HepG2 (cell line): Measurements from ENCODE around the gene CCDC88C. TPM values are rescaled to one million over a fixed set of nuclear protein-coding genes. Genes with fewer than 3 reads are reported as not detected.

ENCODE experiments used
- ATAC-seq: fragments of 200-7000 bp; cut with Tn5 transposase; 3 replicates; pipeline ENCODE4 v1.9.1; 2020; ENCODE audit warnings: mild to moderate bottlenecking, moderate library complexity
- BruUV-seq: library from RNA; stranded (reverse); fragments of 400-500 nt; replicated peaks from 2 replicates; lab custom pipeline; 2021; lab: Mats Ljungman, UMichigan
- CTCF ChIA-PET: fragments of 300-600 bp; formaldehyde crosslinking; extraction: SDS; loops from one replicate; lab custom pipeline; 2021; ENCODE audit warnings: low total read pairs, inconsistent platforms, low intra/inter-chr PET ratio; lab: Yijun Ruan, JAX
- POLR2A ChIA-PET: fragments of 350-600 bp; sonication (Branson Sonifier 250); formaldehyde crosslinking; loops from one replicate; lab custom pipeline; 2020; ENCODE audit warnings: antibody characterized with exemption, inconsistent platforms; lab: Yijun Ruan, JAX
- DNase-seq: peaks from one replicate; pipeline ENCODE4 v3.0.0-alpha.2; 2015; ENCODE audit warnings: low spot score
- FAIRE-seq: peaks from 3 replicates; lab custom pipeline; 2011; peaks lifted over from hg19 to GRCh38; lab: Jason Lieb, UNC
- H2AFZ ChIP-seq: one replicate; pipeline ENCODE4 v1.6.1; 2011; ENCODE audit warnings: low read length, inconsistent platforms
- H3K27ac ChIP-seq: fragments of 300-600 bp; 3 replicates; pipeline ENCODE4 v1.8.0; 2011; ENCODE audit warnings: mixed run types, mild to moderate bottlenecking, mixed read lengths, low read length, inconsistent platforms; ENCODE audit not compliant: insufficient read depth; ENCODE audit errors: extremely low read length
- H3K27me3 ChIP-seq, 2 experiments: fragments of 200-600 bp in 1 of 2; 2 replicates in 1 of 2; 3 replicates in 1 of 2; pipeline versions ENCODE4 v1.6.0 to v1.8.0; 2011; ENCODE audit warnings: low read length in 2 of 2, mild to moderate bottlenecking in 2 of 2, moderate library complexity in 2 of 2, inconsistent platforms in 1 of 2; ENCODE audit not compliant: insufficient read depth in 2 of 2, control insufficient read depth in 1 of 2
- H3K36me3 ChIP-seq, 2 experiments: fragments of 200-600 bp in 1 of 2; replicated peaks in 1 of 2; 2 replicates in 1 of 2; 3 replicates in 1 of 2; pipeline versions ENCODE4 v1.5.1 to v1.8.0; 2011; ENCODE audit warnings: low read length in 2 of 2, inconsistent platforms in 1 of 2; ENCODE audit not compliant: insufficient read depth in 2 of 2, control insufficient read depth in 1 of 2
- H3K4me1 ChIP-seq: 2 replicates; pipeline ENCODE4 v1.5.1; 2012; ENCODE audit warnings: low read length, inconsistent platforms; ENCODE audit not compliant: insufficient read depth
- H3K4me2 ChIP-seq: 2 replicates; pipeline ENCODE4 v1.6.0; 2011; ENCODE audit warnings: low read depth, low read length, inconsistent platforms
- H3K4me3 ChIP-seq, 3 experiments: fragments of 200-600 bp in 1 of 3; sonication (generic), shearing (Covaris generic) in 1 of 3; replicated peaks in 1 of 3; 2 replicates each; pipeline ENCODE4 v1.5.1; 2011 to 2016; ENCODE audit warnings: low read length in 3 of 3, inconsistent platforms in 2 of 3, low read depth in 2 of 3, mild to moderate bottlenecking in 2 of 3, control low read depth in 1 of 3, mixed read lengths in 1 of 3; ENCODE audit not compliant: insufficient read depth in 1 of 3
- H3K79me2 ChIP-seq: one replicate; pipeline ENCODE4 v1.6.1; 2011; ENCODE audit warnings: low read length, inconsistent platforms; ENCODE audit not compliant: insufficient read depth
- H3K9ac ChIP-seq: 2 replicates; pipeline ENCODE4 v1.6.0; 2011; ENCODE audit warnings: mild to moderate bottlenecking, low read depth, low read length, inconsistent platforms; ENCODE audit not compliant: insufficient read depth
- H3K9me3 ChIP-seq: 2 replicates; pipeline ENCODE4 v1.5.1; 2012; ENCODE audit warnings: mild to moderate bottlenecking, low read length
- H4K20me1 ChIP-seq: 2 replicates; pipeline ENCODE4 v1.6.0; 2011; ENCODE audit warnings: inconsistent platforms, mild to moderate bottlenecking, low read length, moderate library complexity; ENCODE audit not compliant: insufficient read depth
- CBFB ChIP-seq: sonication (generic); formaldehyde crosslinking; IDR thresholded peaks from 2 replicates; pipeline ENCODE4 v1.4.0; 2020; ENCODE audit warnings: missing genetic modification reagents
- CBX1 ChIP-seq: IDR thresholded peaks from one replicate; pipeline ENCODE4 v1.6.1; 2016; ENCODE audit warnings: antibody characterized with exemption, low read depth
- DPF2 ChIP-seq: sonication (generic); formaldehyde crosslinking; IDR thresholded peaks from 2 replicates; pipeline ENCODE4 v1.4.0; 2020; ENCODE audit warnings: mild to moderate bottlenecking, low read depth, missing genetic modification reagents, borderline replicate concordance
- EED ChIP-seq: sonication (generic); formaldehyde crosslinking; IDR thresholded peaks from 2 replicates; pipeline ENCODE4 v1.5.0; 2020; ENCODE audit warnings: mild to moderate bottlenecking, missing genetic modification reagents
- ELF4 ChIP-seq: sonication (generic); formaldehyde crosslinking; IDR thresholded peaks from 2 replicates; pipeline ENCODE4 v1.5.0; 2020; ENCODE audit warnings: missing genetic modification reagents, mild to moderate bottlenecking, moderate library complexity, borderline replicate concordance
- EZH2 ChIP-seq: conservative IDR thresholded peaks from 2 replicates; pipeline ENCODE4 v1.6.1; 2012; ENCODE audit warnings: mild to moderate bottlenecking, low read depth, low read length, moderate library complexity
- FOXJ3 ChIP-seq: sonication (generic); formaldehyde crosslinking; IDR thresholded peaks from 2 replicates; pipeline ENCODE4 v1.4.0; 2020; ENCODE audit warnings: missing genetic modification reagents, mild to moderate bottlenecking, borderline replicate concordance
- HOXA5 ChIP-seq: sonication (generic); formaldehyde crosslinking; IDR thresholded peaks from 2 replicates; pipeline ENCODE4 v1.4.0; 2020; ENCODE audit warnings: missing genetic modification reagents
- KLF12 ChIP-seq: sonication (generic); formaldehyde crosslinking; IDR thresholded peaks from 2 replicates; pipeline ENCODE4 v1.4.0; 2020; ENCODE audit warnings: missing genetic modification reagents, borderline replicate concordance
- MYNN ChIP-seq: sonication (generic); formaldehyde crosslinking; IDR thresholded peaks from 2 replicates; pipeline ENCODE4 v1.4.0; 2020; ENCODE audit warnings: mild to moderate bottlenecking, low read depth, missing genetic modification reagents
- TEF ChIP-seq: sonication (generic); formaldehyde crosslinking; IDR thresholded peaks from 2 replicates; pipeline ENCODE4 v1.5.0; 2020; ENCODE audit warnings: missing genetic modification reagents
- THAP8 ChIP-seq: sonication (generic); formaldehyde crosslinking; IDR thresholded peaks from 2 replicates; pipeline ENCODE4 v1.5.1; 2020; ENCODE audit warnings: missing genetic modification reagents, mild to moderate bottlenecking, borderline replicate concordance
- TP53 ChIP-seq: sonication (generic); formaldehyde crosslinking; conservative IDR thresholded peaks from 2 replicates; pipeline ENCODE4 v1.4.0; 2020; ENCODE audit warnings: missing genetic modification reagents
- ZFP36L1 ChIP-seq: sonication (generic); formaldehyde crosslinking; IDR thresholded peaks from 2 replicates; pipeline ENCODE4 v1.8.0; 2022; ENCODE audit warnings: mild to moderate bottlenecking, missing genetic modification reagents, moderate library complexity
- ZNF326 ChIP-seq: sonication (generic); formaldehyde crosslinking; IDR thresholded peaks from 2 replicates; pipeline ENCODE4 v1.4.0; 2020; ENCODE audit warnings: missing genetic modification reagents, borderline replicate concordance
- ZNF616 ChIP-seq: sonication (generic); formaldehyde crosslinking; IDR thresholded peaks from 2 replicates; pipeline ENCODE4 v1.5.0; 2020; ENCODE audit warnings: low read depth, mild to moderate bottlenecking, missing genetic modification reagents
- ZNF629 ChIP-seq: sonication (generic); formaldehyde crosslinking; conservative IDR thresholded peaks from 2 replicates; pipeline ENCODE4 v1.5.0; 2020; ENCODE audit warnings: missing genetic modification reagents
- WGBS: methylation state at CpG from one replicate; pipeline ENCODE4 v1.1.6; 2017; ENCODE audit warnings: low lambda C conversion rate; 5-methylcytosine and 5-hydroxymethylcytosine counted together
- in situ Hi-C: cut with HindIII; loops from 2 replicates; pipeline ENCODE4 v1.10.0; 2017; ENCODE audit warnings: low pct_unique_long_range_greater_than_20kb; ENCODE audit not compliant: extremely low pct_ligation_motif_present
- intact Hi-C: fragments of 100-400 bp; cut with micrococcal nuclease; formaldehyde crosslinking; loops from one replicate; pipeline ENCODE4 v1.10.0; 2022; ENCODE audit not compliant: unreplicated experiment
- polyA plus RNA-seq, 8 experiments: library from polyadenylated mRNA; depleted of rRNA in 3 of 8; stranded (reverse) in 7 of 8; unstranded in 1 of 8; fragments of >200 nt; fragmentation: Illumina TruSeq in 4 of 8; extraction: Trizol in 4 of 8; gene quantifications; 2 replicates each; pipeline versions ENCODE4 v1.2.1 to v1.2.3, GENCODE V29; 2011 to 2016; ENCODE audit warnings: low read depth in 4 of 8, missing spikeins in 1 of 8, mixed read lengths in 1 of 8; ENCODE audit not compliant: insufficient read depth in 1 of 8
- total RNA-seq, 5 experiments: library from RNA; depleted of rRNA; stranded (reverse); fragments of >200 nt; fragmentation: Illumina TruSeq; extraction: Trizol; gene quantifications; 2 replicates each; pipeline ENCODE4 v1.2.3, GENCODE V29; 2016; ENCODE audit warnings: low read depth in 1 of 5
- TF ChIP-seq, protein P1 (sequence below): sonication (generic); formaldehyde crosslinking; IDR thresholded peaks from 2 replicates; pipeline ENCODE4 v1.4.0; 2020; ENCODE audit warnings: missing genetic modification reagents, mild to moderate bottlenecking, borderline replicate concordance
- TF ChIP-seq, protein P2 (sequence below): IDR thresholded peaks from 2 replicates; pipeline ENCODE4 v1.6.1; 2016; ENCODE audit warnings: low read depth
- TF ChIP-seq, protein P3 (sequence below): sonication (generic); formaldehyde crosslinking; IDR thresholded peaks from 2 replicates; pipeline ENCODE4 v1.4.0; 2020; ENCODE audit warnings: missing genetic modification reagents

The CCDC88C gene
- total and polyA plus RNA-seq, 2 of the 13 experiments (the other 11 are each of a cell fraction or from before 2014, with no cell fraction given), result 3.6 to 11.7 TPM

DNA sequence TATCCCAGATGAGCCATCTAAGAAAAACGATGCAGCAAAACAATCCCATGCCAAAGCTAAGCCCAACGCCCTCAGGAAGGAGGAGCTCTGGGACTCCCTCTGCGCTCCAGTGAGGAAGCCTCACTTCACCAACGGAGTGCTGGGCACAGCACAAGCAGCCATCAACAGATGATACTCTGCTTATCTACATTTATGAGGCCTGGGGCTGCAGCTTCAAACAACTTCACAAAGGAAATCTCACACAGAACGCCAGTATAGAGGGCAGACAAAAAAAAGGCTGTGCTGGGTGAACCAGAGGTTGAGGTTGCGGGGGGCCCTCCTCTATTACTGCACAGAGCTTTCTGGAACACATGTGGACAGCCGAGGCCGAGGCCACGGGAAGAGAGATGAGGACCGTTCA, 138.3 kb downstream of the CCDC88C start:
- Histone ChIP-seq H3K4me1 (peaks cover 6% of the 10 kb centered on the region; the same call in 1 of the 2 replicates), H3K4me3 (no peak overlapping the region), H3K27me3 (no peaks in the 10 kb centered on the region), H3K9me3 (no peaks in the 10 kb centered on the region), H4K20me1 (no peaks in the 10 kb centered on the region), H3K27ac (no peak overlapping the region), H2AFZ (no peak overlapping the region), H3K4me2 (no peak overlapping the region), H3K9ac (no peak overlapping the region), H3K36me3 (peaks cover 13 to 56% of the 10 kb centered on the region in 2 experiments; a peak in 4 of 5 replicates), H3K79me2 (no peaks in the 10 kb centered on the region)
- ATAC-seq (no peak), FAIRE-seq (no peak), DNase-seq (no peak)
- in situ Hi-C loops (no loop called here), intact Hi-C loops (no loop called here)
- WGBS, result 95% methylated on average over 10 of the region's 10 CpGs
- BruUV-seq, result no TSS peak
- ChIA-PET CTCF (no interaction called here), POLR2A (no interaction called here)
- TF ChIP-seq DPF2 (CRISPR knock-in tag) (no peak), THAP8 (CRISPR knock-in tag) (no peak), FOXJ3 (no peak), KLF12 (CRISPR knock-in tag) (no peak), ZNF326 (no peak), TEF (CRISPR knock-in tag) (no peak), ZFP36L1 (CRISPR knock-in tag) (no peak), ZNF616 (no peak), EED (CRISPR knock-in tag) (no peak), CBX1 (no peak), TP53 (CRISPR knock-in tag) (no peak), ELF4 (CRISPR knock-in tag) (no peak), MYNN (CRISPR knock-in tag) (no peak), HOXA5 (no peak), EZH2 (no peak), ZNF629 (no peak), CBFB (CRISPR knock-in tag) (no peak)
- TF ChIP-seq, protein P1, sequence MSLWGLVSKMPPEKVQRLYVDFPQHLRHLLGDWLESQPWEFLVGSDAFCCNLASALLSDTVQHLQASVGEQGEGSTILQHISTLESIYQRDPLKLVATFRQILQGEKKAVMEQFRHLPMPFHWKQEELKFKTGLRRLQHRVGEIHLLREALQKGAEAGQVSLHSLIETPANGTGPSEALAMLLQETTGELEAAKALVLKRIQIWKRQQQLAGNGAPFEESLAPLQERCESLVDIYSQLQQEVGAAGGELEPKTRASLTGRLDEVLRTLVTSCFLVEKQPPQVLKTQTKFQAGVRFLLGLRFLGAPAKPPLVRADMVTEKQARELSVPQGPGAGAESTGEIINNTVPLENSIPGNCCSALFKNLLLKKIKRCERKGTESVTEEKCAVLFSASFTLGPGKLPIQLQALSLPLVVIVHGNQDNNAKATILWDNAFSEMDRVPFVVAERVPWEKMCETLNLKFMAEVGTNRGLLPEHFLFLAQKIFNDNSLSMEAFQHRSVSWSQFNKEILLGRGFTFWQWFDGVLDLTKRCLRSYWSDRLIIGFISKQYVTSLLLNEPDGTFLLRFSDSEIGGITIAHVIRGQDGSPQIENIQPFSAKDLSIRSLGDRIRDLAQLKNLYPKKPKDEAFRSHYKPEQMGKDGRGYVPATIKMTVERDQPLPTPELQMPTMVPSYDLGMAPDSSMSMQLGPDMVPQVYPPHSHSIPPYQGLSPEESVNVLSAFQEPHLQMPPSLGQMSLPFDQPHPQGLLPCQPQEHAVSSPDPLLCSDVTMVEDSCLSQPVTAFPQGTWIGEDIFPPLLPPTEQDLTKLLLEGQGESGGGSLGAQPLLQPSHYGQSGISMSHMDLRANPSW (CRISPR knock-in tag), result no peak
- TF ChIP-seq, protein P2, sequence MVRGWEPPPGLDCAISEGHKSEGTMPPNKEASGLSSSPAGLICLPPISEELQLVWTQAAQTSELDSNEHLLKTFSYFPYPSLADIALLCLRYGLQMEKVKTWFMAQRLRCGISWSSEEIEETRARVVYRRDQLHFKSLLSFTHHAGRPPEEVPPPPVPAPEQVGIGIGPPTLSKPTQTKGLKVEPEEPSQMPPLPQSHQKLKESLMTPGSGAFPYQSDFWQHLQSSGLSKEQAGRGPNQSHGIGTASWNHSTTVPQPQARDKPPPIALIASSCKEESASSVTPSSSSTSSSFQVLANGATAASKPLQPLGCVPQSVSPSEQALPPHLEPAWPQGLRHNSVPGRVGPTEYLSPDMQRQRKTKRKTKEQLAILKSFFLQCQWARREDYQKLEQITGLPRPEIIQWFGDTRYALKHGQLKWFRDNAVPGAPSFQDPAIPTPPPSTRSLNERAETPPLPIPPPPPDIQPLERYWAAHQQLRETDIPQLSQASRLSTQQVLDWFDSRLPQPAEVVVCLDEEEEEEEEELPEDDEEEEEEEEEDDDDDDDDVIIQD (CRISPR knock-in tag), result no peak
- TF ChIP-seq, protein P3, sequence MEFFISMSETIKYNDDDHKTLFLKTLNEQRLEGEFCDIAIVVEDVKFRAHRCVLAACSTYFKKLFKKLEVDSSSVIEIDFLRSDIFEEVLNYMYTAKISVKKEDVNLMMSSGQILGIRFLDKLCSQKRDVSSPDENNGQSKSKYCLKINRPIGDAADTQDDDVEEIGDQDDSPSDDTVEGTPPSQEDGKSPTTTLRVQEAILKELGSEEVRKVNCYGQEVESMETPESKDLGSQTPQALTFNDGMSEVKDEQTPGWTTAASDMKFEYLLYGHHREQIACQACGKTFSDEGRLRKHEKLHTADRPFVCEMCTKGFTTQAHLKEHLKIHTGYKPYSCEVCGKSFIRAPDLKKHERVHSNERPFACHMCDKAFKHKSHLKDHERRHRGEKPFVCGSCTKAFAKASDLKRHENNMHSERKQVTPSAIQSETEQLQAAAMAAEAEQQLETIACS, result no peak
